GM18868 (cell line): ENCODE results near the gene TSPAN33.
A peak's percentile ranks its signal among the peaks of the same experiment; 100 is the strongest.
"Not testable (repeated sequence)": the region's sequence is repeated elsewhere in the genome, so short reads cannot be mapped to it uniquely, and the experiment has no call there.

Source experiments
- ATAC-seq: cut with Tn5 transposase; IDR thresholded peaks from one replicate; pipeline ENCODE4 v1.9.1; 2021; ENCODE audit warnings: mild to moderate bottlenecking, moderate library complexity; ENCODE audit not compliant: unreplicated experiment

The TSPAN33 gene

GRCh38 chr7:129169686-129170440 is 25.4 kb downstream of the TSPAN33 start:
- ATAC-seq, result peak; percentile 64

GRCh38 chr7:129170441-129171021 is 26.0 kb downstream of the TSPAN33 start:
- ATAC-seq, result no peak

GRCh38 chr7:129173861-129174260 is 29.4 kb downstream of the TSPAN33 start:
- not testable (repeated sequence) for ATAC-seq

- ATAC-seq, result no peak
Observed at GRCh38 chr7:129176916-129177710, 32.6 kb downstream of the TSPAN33 start.

- ATAC-seq, result no peak
Observed at GRCh38 chr7:129184981-129185670, 40.6 kb downstream of the TSPAN33 start.

- ATAC-seq, result no peak
Observed at GRCh38 chr7:129186749-129187260, 42.3 kb downstream of the TSPAN33 start.

GRCh38 chr7:129187681-129188371 is 43.3 kb downstream of the TSPAN33 start:
- ATAC-seq, result no peak

GRCh38 chr7:129188372-129188891 is 43.9 kb downstream of the TSPAN33 start, which contains the start of gene SMO:
Gene SMO, plus strand, starts transcription at chr7:129188633. Its CDS starts 519 bp downstream, at chr7:129189152.
- peak; percentile 50 for ATAC-seq

- peak; percentile 37 for ATAC-seq
Observed at GRCh38 chr7:129188892-129189660, 44.6 kb downstream of the TSPAN33 start.

GRCh38 chr7:129189661-129190310 is 45.3 kb downstream of the TSPAN33 start:
- ATAC-seq, result no peak

- ATAC-seq, result no peak
Observed at GRCh38 chr7:129191272-129191671, 46.8 kb downstream of the TSPAN33 start.

GRCh38 chr7:129193892-129194291 is 49.4 kb downstream of the TSPAN33 start:
- ATAC-seq, result no peak

- no peak for ATAC-seq
Observed at GRCh38 chr7:129197771-129198170, 53.3 kb downstream of the TSPAN33 start.

- no peak for ATAC-seq
Observed at GRCh38 chr7:129199406-129199805, 54.9 kb downstream of the TSPAN33 start.

GRCh38 chr7:129202058-129202777 is 57.7 kb downstream of the TSPAN33 start:
- ATAC-seq, result no peak

GRCh38 chr7:129203050-129203741 is 58.7 kb downstream of the TSPAN33 start:
- ATAC-seq, result no peak

- ATAC-seq, result no peak
Observed at GRCh38 chr7:129205126-129205818, 60.8 kb downstream of the TSPAN33 start.
